ENCODE data around the gene HIPK2. TPM values are rescaled to one million over a fixed set of nuclear protein-coding genes. Genes with fewer than 3 reads are reported as not detected.

Gene HIPK2
- total RNA-seq, 1 donor from 2014 or later, result 5.8 TPM

GRCh38 chr7:139777133-139777891 is 486 bp downstream of the HIPK2 start:
- FAIRE-seq, result no peak
- no peak for DNase-seq (ENCODE audit: low read depth)
- Histone ChIP-seq H3K36me3 (ENCODE audit: control insufficient read depth, insufficient read depth, low read length) (no peaks in the 10 kb centered on the region), H3K27me3 (ENCODE audit: control insufficient read depth, insufficient read depth, low read length) (no peaks in the 10 kb centered on the region), H3K4me3 (ENCODE audit: low read depth, low read length) (peak overlapping the region; percentile 69)
- TF ChIP-seq CTCF (IDR thresholded peaks at IDR 0.05; ENCODE audit: insufficient read depth, low read length, severe bottlenecking), result no peak

GRCh38 chr7:139776486-139777132 is 1.2 kb downstream of the HIPK2 start:
- no peaks in the 10 kb centered on the region for H3K27me3 ChIP-seq (ENCODE audit: control insufficient read depth, insufficient read depth, low read length)
- peak overlapping the region; percentile 69 for H3K4me3 ChIP-seq (ENCODE audit: low read depth, low read length)
- DNase-seq (ENCODE audit: low read depth) (peak; percentile 39), FAIRE-seq (no peak)
- TF ChIP-seq CTCF (IDR thresholded peaks at IDR 0.05; ENCODE audit: insufficient read depth, low read length, severe bottlenecking), result no peak
- H3K36me3 ChIP-seq (ENCODE audit: control insufficient read depth, insufficient read depth, low read length), result no peaks in the 10 kb centered on the region

- TF ChIP-seq CTCF (IDR thresholded peaks at IDR 0.05; ENCODE audit: insufficient read depth, low read length, severe bottlenecking), result peak; percentile 62
- Histone ChIP-seq H3K27me3 (ENCODE audit: control insufficient read depth, insufficient read depth, low read length) (no peaks in the 10 kb centered on the region), H3K4me3 (ENCODE audit: low read depth, low read length) (peak overlapping the region; percentile 69), H3K36me3 (ENCODE audit: control insufficient read depth, insufficient read depth, low read length) (no peaks in the 10 kb centered on the region)
- FAIRE-seq, result peak; percentile 23
- DNase-seq (ENCODE audit: low read depth), result peak; percentile 73
Observed at GRCh38 chr7:139775829-139776266, 1.9 kb downstream of the HIPK2 start.

GRCh38 chr7:139774376-139774775 is 3.4 kb downstream of the HIPK2 start:
- FAIRE-seq (no peak), DNase-seq (ENCODE audit: low read depth) (peak; percentile 84)
- H3K4me3 ChIP-seq (ENCODE audit: low read depth, low read length), result no peak overlapping the region
- peaks cover 2% of the 10 kb centered on the region for H3K36me3 ChIP-seq (ENCODE audit: control insufficient read depth, insufficient read depth, low read length)
- TF ChIP-seq CTCF (IDR thresholded peaks at IDR 0.05; ENCODE audit: insufficient read depth, low read length, severe bottlenecking), result no peak
- H3K27me3 ChIP-seq (ENCODE audit: control insufficient read depth, insufficient read depth, low read length), result no peaks in the 10 kb centered on the region

- no peaks in the 10 kb centered on the region for H3K27me3 ChIP-seq (ENCODE audit: control insufficient read depth, insufficient read depth, low read length)
- H3K36me3 ChIP-seq (ENCODE audit: control insufficient read depth, insufficient read depth, low read length), result peaks cover 6% of the 10 kb centered on the region
- H3K4me3 ChIP-seq (ENCODE audit: low read depth, low read length), result no peak overlapping the region
- FAIRE-seq (no peak), DNase-seq (ENCODE audit: low read depth) (no peak)
- TF ChIP-seq CTCF (IDR thresholded peaks at IDR 0.05; ENCODE audit: insufficient read depth, low read length, severe bottlenecking), result no peak
Observed at GRCh38 chr7:139773371-139773770, 4.4 kb downstream of the HIPK2 start.

All from bronchial epithelial cell (primary cell).